AG08395 (cell line): ENCODE measurements around the gene SIPA1L2.

Source experiments
- DNase-seq: peaks from one replicate; pipeline ENCODE4 v3.0.0; 2012; ENCODE audit warnings: mixed read lengths, low spot score

The SIPA1L2 gene, protein sequence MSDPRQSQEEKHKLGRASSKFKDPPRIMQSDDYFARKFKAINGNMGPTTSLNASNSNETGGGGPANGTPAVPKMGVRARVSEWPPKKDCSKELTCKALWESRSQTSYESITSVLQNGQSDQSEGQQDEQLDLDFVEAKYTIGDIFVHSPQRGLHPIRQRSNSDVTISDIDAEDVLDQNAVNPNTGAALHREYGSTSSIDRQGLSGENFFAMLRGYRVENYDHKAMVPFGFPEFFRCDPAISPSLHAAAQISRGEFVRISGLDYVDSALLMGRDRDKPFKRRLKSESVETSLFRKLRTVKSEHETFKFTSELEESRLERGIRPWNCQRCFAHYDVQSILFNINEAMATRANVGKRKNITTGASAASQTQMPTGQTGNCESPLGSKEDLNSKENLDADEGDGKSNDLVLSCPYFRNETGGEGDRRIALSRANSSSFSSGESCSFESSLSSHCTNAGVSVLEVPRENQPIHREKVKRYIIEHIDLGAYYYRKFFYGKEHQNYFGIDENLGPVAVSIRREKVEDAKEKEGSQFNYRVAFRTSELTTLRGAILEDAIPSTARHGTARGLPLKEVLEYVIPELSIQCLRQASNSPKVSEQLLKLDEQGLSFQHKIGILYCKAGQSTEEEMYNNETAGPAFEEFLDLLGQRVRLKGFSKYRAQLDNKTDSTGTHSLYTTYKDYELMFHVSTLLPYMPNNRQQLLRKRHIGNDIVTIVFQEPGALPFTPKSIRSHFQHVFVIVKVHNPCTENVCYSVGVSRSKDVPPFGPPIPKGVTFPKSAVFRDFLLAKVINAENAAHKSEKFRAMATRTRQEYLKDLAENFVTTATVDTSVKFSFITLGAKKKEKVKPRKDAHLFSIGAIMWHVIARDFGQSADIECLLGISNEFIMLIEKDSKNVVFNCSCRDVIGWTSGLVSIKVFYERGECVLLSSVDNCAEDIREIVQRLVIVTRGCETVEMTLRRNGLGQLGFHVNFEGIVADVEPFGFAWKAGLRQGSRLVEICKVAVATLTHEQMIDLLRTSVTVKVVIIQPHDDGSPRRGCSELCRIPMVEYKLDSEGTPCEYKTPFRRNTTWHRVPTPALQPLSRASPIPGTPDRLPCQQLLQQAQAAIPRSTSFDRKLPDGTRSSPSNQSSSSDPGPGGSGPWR (N-terminal part only)

DNA sequence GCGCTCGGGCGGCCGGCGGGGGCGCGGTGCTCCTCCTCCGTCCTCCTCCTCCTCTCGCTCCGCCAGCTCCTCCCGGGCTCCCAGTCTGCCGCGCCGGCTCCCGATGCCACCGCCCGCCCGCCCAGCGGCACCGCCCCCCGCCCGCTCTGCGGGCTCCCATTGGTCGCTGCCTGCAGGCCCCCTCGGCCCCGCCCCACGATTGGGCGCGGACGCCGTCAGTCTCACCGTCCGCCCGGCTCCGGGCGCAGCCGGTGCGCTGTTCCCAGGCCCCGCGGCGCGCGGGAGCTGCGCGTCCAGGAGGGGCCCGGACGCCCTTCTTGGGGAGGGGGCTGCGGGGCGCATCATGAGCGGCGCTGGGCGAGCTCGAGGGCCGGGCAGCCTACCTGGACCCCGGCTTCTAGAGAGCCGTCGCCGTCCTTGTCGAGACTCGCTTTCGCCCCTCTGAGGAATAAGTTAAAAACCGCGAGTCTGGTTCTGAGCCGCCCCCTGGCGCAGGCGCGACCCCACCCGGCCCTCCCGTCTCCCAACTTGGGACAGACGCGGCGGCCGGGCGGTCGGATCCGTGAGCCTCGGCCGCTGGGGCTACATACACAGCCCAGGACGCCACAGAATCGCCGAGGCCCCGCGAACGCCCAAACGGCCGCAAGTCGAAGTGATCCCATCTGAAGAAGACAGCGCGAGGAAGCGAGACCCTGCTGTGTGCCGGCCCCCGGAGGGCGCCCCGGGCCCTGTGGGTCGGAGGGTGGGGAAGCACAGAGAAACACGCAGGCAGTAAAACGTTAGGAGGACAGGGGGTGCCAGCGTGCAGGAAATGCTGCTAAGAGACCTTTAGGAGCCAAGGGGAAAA lies at the start of gene SIPA1L2:
TSS of gene SIPA1L2 (minus strand) at position 87 of the 847 bp plus-strand sequence. CDS start 114,794 bp downstream, outside the sequence.
- DNase-seq = peak; percentile 100

DNA sequence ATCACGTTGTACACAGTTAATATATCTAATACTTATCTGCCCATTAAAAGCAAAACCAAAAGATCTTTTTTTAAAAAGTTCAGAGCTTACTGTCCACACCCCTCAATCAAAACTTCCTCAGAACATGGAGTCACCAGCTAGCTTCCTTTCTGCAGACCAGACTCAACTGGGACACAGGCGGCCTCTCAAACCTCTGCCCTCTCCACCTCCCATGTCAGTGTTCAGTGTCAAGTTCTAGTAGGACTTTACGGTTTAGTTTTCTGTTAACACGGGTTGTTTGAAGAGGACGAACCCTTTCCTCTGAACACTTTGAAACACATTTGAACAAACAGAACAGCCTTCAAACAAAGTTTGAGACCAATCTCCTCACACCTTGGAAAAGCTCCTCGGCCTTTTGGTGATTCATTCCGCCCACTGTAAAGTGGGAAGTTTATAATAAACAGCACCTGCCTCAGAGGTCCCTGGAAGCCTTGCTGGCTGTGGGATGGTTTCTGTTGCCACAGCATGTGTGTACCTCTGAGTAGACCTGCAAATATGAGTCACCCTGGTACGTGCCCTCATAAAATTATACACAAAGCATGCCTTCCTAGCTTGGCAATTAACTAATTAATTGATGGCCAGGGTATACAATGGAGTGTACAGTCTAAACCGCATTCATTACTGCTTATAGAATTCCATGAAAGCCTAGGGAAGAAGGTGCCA lies 48.4 kb upstream of the SIPA1L2 start:
- DNase-seq = no peak

DNA sequence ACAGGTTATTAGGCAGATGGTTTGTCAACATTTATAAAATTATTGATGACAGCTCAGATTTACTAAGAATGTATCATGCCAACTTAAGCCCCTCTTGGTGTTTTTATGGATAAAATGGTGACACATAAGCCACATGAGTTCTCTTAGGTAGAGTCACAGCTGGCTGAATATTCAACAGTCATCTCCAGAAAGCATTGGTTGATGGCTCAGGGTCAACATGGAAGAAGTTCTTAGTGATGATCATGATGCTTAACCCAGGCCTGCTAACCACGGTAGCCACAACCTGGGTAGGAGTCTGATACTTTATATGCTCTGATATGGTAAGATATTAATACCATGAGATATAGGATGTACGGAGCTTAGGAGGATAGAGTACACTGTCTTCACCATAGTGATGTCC lies 46.4 kb upstream of the SIPA1L2 start:
- DNase-seq = no peak

DNA sequence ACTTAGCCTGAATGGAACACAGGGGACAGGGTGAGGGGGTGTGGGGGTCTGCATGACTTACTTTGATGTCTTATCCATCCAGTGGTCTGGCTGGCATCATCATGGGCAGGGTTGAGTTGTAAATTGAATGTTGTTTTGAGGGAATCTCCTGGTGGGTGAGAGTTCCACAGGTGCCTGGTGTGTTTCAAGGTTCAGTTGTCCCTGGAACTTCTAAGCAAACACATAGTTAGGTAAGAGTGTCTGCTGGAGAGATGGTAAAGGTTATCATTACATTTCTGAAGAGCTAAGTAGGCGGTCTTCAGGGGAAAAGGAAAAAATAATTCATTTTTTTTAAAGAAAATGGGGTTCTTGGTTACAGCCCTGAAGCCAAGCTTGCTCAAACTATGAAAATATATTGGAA lies 46.0 kb upstream of the SIPA1L2 start:
- DNase-seq = no peak

DNA sequence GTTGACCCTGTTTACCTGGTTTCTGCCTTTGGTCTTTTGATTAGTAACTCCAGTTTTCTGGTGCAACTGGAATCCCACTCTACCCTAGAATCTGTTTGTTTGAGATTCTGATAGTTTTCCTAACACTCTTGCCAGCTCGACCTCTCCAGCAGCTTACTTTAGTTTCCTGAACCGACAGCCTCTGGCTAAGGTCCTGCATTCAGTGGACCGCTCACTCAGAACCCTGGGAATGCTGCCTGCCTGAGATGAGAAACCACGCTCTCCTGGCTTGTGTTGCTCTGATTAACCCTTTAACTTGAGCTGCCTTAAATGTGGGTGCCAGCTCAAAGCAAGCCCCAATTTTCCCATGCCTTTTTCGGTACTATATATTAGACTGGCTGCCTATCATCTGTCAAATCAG lies 45.3 kb upstream of the SIPA1L2 start:
- DNase-seq = no peak

DNA sequence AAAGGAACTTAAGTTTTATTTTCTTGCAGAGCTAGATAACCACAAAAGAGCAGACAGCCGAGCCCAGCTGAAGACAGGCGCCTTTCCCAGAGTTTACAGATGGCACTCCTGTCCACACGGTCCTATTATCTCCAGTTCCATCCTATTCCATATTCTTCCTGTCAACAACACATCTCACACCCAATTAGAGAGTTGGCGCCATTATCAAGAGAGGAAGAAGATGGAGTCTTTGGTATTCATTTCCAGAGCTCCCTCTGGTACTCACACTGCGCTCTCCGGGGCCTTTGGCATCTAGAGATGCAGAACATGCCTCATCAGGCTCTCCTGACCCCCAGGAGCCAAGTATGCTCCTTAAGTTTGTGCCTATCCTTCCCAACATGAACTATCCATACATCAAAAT lies 43.3 kb upstream of the SIPA1L2 start:
- DNase-seq = no peak

DNA sequence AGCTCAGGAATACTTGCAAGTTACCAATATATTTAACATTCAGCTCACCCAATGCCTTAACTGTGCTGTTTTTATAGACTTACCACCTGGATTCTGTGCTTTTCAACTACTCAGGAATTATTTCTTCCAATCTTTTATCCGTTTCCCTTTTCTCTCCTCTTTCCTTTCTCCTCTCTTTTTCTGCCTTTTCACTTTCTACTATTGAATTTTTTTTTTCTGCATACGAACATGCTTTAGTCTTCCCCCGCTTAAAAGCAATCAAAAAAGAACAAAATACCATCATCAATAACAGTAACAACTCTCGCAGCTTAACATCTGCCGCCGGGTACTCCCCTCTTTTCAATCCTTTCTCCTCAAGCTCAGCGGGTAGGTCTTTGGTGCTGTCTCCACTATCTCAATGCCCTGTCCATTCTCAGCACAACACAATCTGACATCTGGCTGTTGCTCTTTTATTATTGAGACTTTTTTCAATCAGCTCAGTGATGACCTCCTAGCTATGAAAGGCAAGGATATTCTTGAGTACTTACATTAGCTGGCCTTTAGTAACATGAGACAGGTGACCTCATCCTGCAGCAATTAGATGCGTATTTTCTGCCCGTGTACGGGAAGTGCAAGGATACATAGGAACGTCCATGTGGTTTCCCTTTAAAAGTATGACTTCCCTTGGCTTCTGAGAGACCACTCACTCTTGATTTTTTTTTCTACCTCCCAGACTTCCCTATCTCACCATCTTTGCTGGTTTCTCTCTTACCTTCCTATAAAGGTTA lies 40.2 kb upstream of the SIPA1L2 start:
- no peak for DNase-seq

DNA sequence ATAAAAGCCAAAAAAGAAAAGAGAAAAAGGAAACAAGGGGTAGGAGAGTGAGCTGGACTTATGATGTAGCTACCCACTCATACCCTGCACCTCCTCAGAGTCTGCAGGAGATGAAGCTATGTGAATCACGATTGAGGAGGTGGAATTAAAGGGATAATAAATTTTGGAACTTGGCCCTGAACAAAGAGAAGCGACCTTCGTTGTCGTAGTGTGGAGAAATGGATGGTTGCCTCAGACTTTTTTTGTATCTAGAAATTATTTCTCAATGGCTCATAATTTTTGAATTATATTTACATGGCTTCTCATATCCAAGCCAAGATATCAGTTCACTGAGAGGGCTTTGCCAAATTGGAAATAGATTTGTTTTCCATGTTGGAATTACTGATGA lies 37.8 kb upstream of the SIPA1L2 start:
- peak; percentile 51 for DNase-seq

DNA sequence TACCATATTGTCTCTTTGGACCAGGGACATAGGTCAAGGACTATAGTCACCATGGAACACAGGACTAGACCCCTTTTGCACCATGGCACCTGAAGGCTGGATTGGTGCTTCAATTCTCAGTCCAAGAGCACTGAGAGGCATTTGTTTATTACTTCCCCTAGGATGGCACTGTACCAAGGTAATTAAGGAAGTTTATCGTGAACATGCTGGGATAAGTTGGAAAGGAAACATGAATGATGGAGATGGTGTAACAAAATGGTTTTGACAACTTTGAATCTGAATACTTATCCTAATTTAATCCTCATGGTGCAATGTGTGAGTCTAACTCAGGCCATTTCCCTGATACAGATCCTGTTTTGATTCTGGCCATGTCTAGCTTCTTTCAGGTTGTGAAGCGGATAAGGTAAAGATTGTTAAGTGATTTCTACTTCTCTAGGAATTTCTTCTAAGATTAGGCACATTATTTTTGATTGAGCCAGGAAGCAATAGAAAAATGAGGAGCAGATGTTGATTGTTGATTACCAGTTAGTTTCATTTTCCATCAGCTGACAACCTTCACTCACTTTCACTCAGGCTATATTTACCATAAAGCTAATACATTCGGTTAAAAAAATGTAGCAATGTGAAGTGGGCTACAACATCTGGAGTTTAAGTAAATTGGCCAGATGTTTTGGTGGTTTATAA lies 37.3 kb upstream of the SIPA1L2 start:
- no peak for DNase-seq

DNA sequence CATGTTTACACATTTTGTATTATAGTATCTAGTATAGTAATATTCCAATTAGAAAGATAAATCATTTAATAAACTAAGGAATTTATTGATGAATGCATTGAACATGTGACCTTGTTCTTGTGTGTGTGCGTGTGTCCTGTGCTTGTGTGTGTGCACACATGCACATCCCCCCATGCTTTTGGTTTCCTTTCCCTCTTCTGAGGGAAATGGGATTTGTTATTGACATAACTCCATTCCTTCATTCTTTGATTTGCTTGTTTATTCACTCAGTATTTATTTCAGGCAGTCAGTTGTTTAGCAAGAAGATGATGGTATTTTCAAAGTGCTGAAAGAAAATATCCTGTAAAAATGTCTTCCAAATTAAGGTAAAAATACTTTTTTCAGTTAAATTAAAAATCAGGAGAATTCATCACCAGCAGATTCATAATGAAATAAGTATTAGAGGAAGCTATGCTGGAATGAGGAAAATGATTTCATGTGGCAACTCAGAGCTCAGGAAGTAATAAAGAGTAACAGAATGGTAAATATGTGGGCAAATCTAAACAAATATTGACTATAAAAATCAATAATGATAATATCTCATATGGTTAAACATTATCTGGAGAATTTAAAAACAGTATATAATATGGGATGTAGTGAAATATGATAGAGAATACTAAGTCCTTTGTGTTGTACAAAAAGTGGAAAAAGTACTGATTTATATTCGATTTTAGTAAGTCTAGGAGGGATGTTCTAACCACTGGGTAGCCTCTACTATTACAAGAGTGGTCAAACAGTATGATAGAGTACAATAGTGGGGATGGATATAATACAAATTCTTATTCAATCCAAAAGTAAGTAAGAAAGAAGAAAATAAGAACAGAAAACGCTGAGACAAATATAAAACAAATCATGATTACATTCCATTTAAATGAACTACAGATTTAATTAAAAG lies 35.2 kb upstream of the SIPA1L2 start:
- DNase-seq = no peak

DNA sequence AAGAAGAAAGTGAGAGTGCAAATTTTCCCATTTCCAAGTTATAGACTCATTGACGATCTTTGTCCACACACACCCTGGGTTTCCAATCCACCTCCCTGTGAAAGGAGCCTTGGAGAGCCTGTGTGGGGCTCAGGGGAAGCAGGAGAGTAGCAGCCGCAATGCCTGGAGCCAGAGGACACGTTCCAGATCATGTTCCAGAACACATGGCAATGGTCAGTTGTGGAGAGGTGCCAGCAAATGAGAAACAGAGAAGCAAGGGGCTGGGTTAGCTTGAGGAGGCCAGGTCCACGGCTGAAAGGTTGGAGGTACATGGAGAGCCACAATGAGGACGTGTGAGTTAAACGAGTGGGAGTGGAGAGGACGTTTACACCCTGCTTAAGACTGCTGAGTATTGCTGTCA lies 33.0 kb upstream of the SIPA1L2 start:
- DNase-seq = no peak

DNA sequence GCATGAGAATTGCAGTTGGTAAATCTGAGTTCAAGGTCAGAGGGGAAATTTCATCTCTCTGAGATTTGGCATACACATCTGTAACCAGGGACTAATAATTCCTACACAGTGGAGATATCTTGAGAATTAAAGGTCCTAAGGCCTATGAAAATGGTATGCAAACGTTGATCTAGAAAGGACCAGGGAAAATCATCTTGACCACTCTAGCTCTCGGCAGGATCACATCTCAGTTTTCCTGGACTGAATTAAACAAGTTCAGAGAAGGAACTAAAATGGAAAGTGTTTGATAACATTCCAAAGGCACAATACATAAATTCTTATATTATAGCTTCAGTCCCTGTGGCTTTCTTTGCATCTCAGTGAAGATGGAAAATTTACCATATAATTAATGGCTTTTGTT lies 28.5 kb upstream of the SIPA1L2 start:
- DNase-seq = no peak

DNA sequence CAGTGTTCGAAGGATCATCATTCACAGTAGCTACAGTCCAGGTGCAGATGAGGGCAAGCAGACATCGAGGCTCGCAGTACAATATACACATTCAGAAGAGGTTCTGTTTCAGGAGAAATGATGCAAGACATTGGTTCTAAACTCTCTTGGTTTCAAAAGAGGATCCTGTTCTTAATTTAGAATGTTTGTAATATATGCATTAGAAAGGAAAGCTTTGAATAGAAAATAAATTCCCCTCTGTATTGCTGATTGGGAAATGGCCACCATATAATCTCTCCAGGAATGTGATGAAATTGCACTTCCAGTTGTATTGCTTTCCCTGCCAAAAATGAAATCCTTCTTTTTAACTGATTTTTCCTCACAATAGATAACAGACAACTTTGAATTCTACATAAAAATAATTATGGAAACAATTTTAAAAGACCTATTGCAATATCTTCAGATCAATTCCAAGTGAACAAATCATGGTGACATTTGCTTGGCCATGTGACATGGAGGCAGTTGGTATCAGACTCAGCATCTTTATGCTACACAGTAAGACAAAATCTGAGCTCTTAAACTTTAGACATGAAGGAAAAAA lies 27.6 kb upstream of the SIPA1L2 start:
- DNase-seq = no peak

DNA sequence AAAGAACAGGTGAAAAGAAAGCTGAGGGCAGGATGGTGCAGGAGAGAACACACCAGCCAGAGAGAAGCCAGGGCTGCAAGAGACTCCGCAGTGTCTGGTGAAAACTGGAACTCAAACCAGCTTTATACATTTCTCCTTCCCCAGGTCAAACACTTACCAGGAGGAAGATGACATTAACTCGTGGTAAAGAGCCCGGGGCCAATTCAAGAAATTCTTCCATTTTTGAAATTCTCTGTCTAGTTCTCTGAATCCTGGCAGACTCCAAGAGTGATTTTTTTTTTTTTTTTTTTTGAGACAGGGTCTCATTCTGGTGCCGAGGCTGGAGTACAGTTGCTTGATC lies 25.8 kb upstream of the SIPA1L2 start:
- DNase-seq = no peak

DNA sequence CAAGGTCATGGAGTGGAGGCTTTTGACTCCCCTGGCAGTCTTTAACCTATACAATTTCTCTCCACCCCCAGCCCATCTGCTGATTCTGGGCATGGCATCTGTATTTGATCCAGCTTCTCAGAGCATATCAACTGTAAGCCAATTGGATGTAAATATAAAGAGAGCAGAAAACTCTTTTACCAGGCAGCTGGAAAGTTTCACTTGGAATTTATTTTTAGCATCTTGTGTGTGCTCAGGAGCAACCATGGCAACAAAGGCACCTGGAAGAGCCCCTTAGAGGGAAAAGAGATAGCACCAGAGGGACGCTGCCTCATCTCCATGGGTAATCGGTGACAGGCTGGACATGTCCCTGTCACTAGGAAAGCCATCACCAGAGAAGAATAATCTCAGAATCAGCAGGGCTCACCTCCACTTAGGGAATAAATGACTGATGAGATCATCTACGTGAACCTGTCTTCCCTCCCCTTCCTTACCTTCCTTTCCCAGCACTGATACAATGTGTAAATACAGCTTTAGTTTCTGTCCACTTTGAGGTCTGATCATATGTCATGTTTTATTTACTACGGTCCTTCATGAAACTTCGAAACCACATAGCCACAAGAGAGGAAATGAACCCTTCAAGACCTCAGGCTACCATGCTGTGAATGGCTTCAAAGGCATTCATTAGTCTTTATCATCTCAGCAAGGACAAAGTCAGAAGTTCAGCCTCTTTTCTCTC lies 25.3 kb upstream of the SIPA1L2 start:
- no peak for DNase-seq

DNA sequence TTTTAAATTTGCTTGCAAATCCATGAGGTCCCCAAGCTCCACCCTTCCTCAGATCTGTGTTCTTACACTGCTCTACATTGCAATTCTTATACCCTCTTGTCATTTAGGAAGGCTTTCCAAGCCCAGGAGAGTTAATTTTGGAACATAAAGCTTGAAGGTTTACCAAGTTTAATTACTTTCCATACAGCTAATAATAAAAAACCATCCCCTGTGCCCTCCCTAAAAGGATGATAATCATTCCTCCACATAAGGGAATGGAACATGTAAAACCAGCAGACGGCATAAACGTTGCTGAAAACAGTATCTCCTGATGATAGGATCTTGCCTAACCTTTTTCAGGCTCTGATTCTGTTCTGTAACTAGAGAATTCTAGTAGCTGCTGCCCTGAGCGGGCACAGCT lies 23.9 kb upstream of the SIPA1L2 start:
- DNase-seq = no peak

DNA sequence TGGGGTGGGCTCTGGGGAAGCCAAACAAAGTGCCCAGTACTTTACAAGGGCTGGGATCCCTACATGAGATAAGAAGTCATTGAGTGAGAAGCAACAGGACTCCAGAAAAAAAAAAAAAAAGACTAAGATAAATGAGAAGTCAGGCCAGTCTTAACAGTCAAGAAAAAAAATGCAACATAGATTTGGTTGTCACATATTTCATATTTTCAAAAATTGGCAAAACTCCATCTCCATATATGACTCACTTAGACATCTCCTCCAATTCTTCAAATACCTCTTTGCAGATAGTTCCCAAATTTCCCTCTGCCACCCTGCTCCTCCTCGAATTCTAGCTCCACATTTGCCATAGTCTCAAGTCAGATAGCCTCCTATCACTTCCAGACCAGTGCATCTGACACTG lies 20.9 kb upstream of the SIPA1L2 start:
- DNase-seq = no peak

DNA sequence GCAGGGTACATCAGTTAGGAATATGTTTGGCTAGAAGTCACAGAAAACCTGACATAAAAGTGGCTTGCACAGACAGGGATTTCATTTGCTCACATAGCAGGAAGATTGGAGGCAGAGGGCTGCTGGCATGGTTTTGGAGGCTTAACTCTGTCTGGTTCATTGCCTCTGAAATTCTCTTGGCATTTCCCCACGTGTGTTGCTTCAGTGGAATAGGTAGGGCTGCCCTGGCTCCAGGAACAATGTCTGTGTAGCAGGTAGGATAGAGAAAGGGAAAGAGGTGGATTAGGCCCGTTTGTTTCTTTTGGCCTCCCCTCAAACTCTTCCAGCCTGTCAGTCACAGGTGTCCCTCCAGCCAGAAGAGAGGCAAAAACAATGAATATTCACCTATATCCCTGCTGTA lies 20.5 kb upstream of the SIPA1L2 start:
- no peak for DNase-seq
